ENCODE data around the gene ATP6V1D. TPM values are rescaled to one million over a fixed set of nuclear protein-coding genes. Genes with fewer than 3 reads are reported as not detected.

The ATP6V1D gene
- total RNA-seq, 1 donor from 2014 or later: 105 TPM

GRCh38 chr14:67392800-67393199 lies 33.2 kb upstream of the ATP6V1D start:
- Mint-ChIP-seq H3K9me3 (ENCODE audit: unreplicated experiment) (no peaks in the 10 kb centered on the region), H3K36me3 (ENCODE audit: low read depth, unreplicated experiment) (peaks cover 3% of the 10 kb centered on the region), H3K27ac (ENCODE audit: unreplicated experiment) (no peak overlapping the region), H3K4me3 (ENCODE audit: unreplicated experiment) (no peak overlapping the region), H3K4me1 (ENCODE audit: low read depth, unreplicated experiment) (peaks cover 12% of the 10 kb centered on the region), H3K27me3 (ENCODE audit: low read depth, unreplicated experiment) (peaks cover 4% of the 10 kb centered on the region)
- no peak overlapping the region for H3K4me2 ChIP-seq (ENCODE audit: low read length)
- no peaks in the 10 kb centered on the region for H3K4me1 ChIP-seq (ENCODE audit: insufficient read depth, low read length)
- TF ChIP-seq EZH2 (IDR thresholded peaks at IDR 0.05; ENCODE audit: insufficient read depth, low read length) (no peak), CTCF (IDR thresholded peaks at IDR 0.05; ENCODE audit: insufficient read depth, low read depth, low read length) (no peak)
- H3K36me3 ChIP-seq (ENCODE audit: insufficient read depth, low read length): peaks cover 3% of the 10 kb centered on the region
- no peak for FAIRE-seq
- no peaks in the 10 kb centered on the region for H4K20me1 ChIP-seq (ENCODE audit: insufficient read depth, low read length)
- H3K27me3 ChIP-seq (ENCODE audit: insufficient read depth, low read length): no peaks in the 10 kb centered on the region
- H3K79me2 ChIP-seq (ENCODE audit: insufficient read depth, low read length): no peaks in the 10 kb centered on the region
- H3K9me3 ChIP-seq (ENCODE audit: insufficient read depth, low read depth, low read length): no peaks in the 10 kb centered on the region
- H3K4me3 ChIP-seq (ENCODE audit: insufficient read depth, low read depth, low read length): no peak overlapping the region
- no peak overlapping the region for H2AFZ ChIP-seq (ENCODE audit: low read depth, low read length)
- no peak overlapping the region for H3K27ac ChIP-seq (ENCODE audit: low read depth, low read length)
- DNase-seq (ENCODE audit: low read depth): no peak
- no peak overlapping the region for H3K9ac ChIP-seq (ENCODE audit: low read length)

- H3K4me3 Mint-ChIP-seq (ENCODE audit: unreplicated experiment): no peak overlapping the region
- no peak for FAIRE-seq
Measured at GRCh38 chr14:67392123-67392522, 32.5 kb upstream of the ATP6V1D start.

More at GRCh38 chr14:67392123-67392522, 32.5 kb upstream of the ATP6V1D start:
- Histone ChIP-seq H3K36me3 (ENCODE audit: insufficient read depth, low read length) (peaks cover 3% of the 10 kb centered on the region), H3K4me2 (ENCODE audit: low read length) (no peak overlapping the region), H4K20me1 (ENCODE audit: insufficient read depth, low read length) (no peaks in the 10 kb centered on the region), H3K9me3 (ENCODE audit: insufficient read depth, low read depth, low read length) (no peaks in the 10 kb centered on the region), H3K27ac (ENCODE audit: low read depth, low read length) (no peak overlapping the region), H3K27me3 (ENCODE audit: insufficient read depth, low read length) (no peaks in the 10 kb centered on the region), H3K4me3 (ENCODE audit: insufficient read depth, low read depth, low read length) (no peak overlapping the region), H2AFZ (ENCODE audit: low read depth, low read length) (no peak overlapping the region), H3K9ac (ENCODE audit: low read length) (no peak overlapping the region), H3K79me2 (ENCODE audit: insufficient read depth, low read length) (no peaks in the 10 kb centered on the region), H3K4me1 (ENCODE audit: insufficient read depth, low read length) (peaks cover 1% of the 10 kb centered on the region)
- peaks cover 4% of the 10 kb centered on the region for H3K27me3 Mint-ChIP-seq (ENCODE audit: low read depth, unreplicated experiment)
- H3K36me3 Mint-ChIP-seq (ENCODE audit: low read depth, unreplicated experiment): peaks cover 3% of the 10 kb centered on the region
- no peak for DNase-seq (ENCODE audit: low read depth)
- H3K4me1 Mint-ChIP-seq (ENCODE audit: low read depth, unreplicated experiment): peaks cover 18% of the 10 kb centered on the region
- H3K9me3 Mint-ChIP-seq (ENCODE audit: unreplicated experiment): no peaks in the 10 kb centered on the region
- no peak for TF ChIP-seq EZH2 (IDR thresholded peaks at IDR 0.05; ENCODE audit: insufficient read depth, low read length)
- no peak for TF ChIP-seq CTCF (IDR thresholded peaks at IDR 0.05; ENCODE audit: insufficient read depth, low read depth, low read length)
- no peak overlapping the region for H3K27ac Mint-ChIP-seq (ENCODE audit: unreplicated experiment)
